HepG2 (cell line): Measurements from ENCODE around the gene NNAT. TPM values are rescaled to one million over a fixed set of nuclear protein-coding genes. Genes with fewer than 3 reads are reported as not detected.

Experiments used
- ATAC-seq: fragments of 200-7000 bp; cut with Tn5 transposase; 3 replicates; pipeline ENCODE4 v1.9.1; 2020; ENCODE audit warnings: mild to moderate bottlenecking, moderate library complexity
- BruUV-seq: library from RNA; stranded (reverse); fragments of 400-500 nt; replicated peaks from 2 replicates; lab custom pipeline; 2021; lab: Mats Ljungman, UMichigan
- CTCF ChIA-PET: fragments of 300-600 bp; formaldehyde crosslinking; extraction: SDS; loops from one replicate; lab custom pipeline; 2021; ENCODE audit warnings: low total read pairs, inconsistent platforms, low intra/inter-chr PET ratio; lab: Yijun Ruan, JAX
- POLR2A ChIA-PET: fragments of 350-600 bp; sonication (Branson Sonifier 250); formaldehyde crosslinking; loops from one replicate; lab custom pipeline; 2020; ENCODE audit warnings: antibody characterized with exemption, inconsistent platforms; lab: Yijun Ruan, JAX
- DNase-seq: peaks from one replicate; pipeline ENCODE4 v3.0.0-alpha.2; 2015; ENCODE audit warnings: low spot score
- FAIRE-seq: peaks from 3 replicates; lab custom pipeline; 2011; peaks lifted over from hg19 to GRCh38; lab: Jason Lieb, UNC
- H2AFZ ChIP-seq: one replicate; pipeline ENCODE4 v1.6.1; 2011; ENCODE audit warnings: low read length, inconsistent platforms
- H3K27ac ChIP-seq: fragments of 300-600 bp; 3 replicates; pipeline ENCODE4 v1.8.0; 2011; ENCODE audit warnings: mixed run types, mild to moderate bottlenecking, mixed read lengths, low read length, inconsistent platforms; ENCODE audit not compliant: insufficient read depth; ENCODE audit errors: extremely low read length
- H3K27me3 ChIP-seq, 2 experiments: fragments of 200-600 bp in 1 of 2; 2 replicates in 1 of 2; 3 replicates in 1 of 2; pipeline versions ENCODE4 v1.6.0 to v1.8.0; 2011; ENCODE audit warnings: low read length in 2 of 2, mild to moderate bottlenecking in 2 of 2, moderate library complexity in 2 of 2, inconsistent platforms in 1 of 2; ENCODE audit not compliant: insufficient read depth in 2 of 2, control insufficient read depth in 1 of 2
- H3K36me3 ChIP-seq, 2 experiments: fragments of 200-600 bp in 1 of 2; replicated peaks in 1 of 2; 2 replicates in 1 of 2; 3 replicates in 1 of 2; pipeline versions ENCODE4 v1.5.1 to v1.8.0; 2011; ENCODE audit warnings: low read length in 2 of 2, inconsistent platforms in 1 of 2; ENCODE audit not compliant: insufficient read depth in 2 of 2, control insufficient read depth in 1 of 2
- H3K4me1 ChIP-seq: 2 replicates; pipeline ENCODE4 v1.5.1; 2012; ENCODE audit warnings: low read length, inconsistent platforms; ENCODE audit not compliant: insufficient read depth
- H3K4me2 ChIP-seq: 2 replicates; pipeline ENCODE4 v1.6.0; 2011; ENCODE audit warnings: low read depth, low read length, inconsistent platforms
- H3K4me3 ChIP-seq, 3 experiments: fragments of 200-600 bp in 1 of 3; sonication (generic), shearing (Covaris generic) in 1 of 3; replicated peaks in 1 of 3; 2 replicates each; pipeline ENCODE4 v1.5.1; 2011 to 2016; ENCODE audit warnings: low read length in 3 of 3, inconsistent platforms in 2 of 3, low read depth in 2 of 3, mild to moderate bottlenecking in 2 of 3, control low read depth in 1 of 3, mixed read lengths in 1 of 3; ENCODE audit not compliant: insufficient read depth in 1 of 3
- H3K79me2 ChIP-seq: one replicate; pipeline ENCODE4 v1.6.1; 2011; ENCODE audit warnings: low read length, inconsistent platforms; ENCODE audit not compliant: insufficient read depth
- H3K9ac ChIP-seq: 2 replicates; pipeline ENCODE4 v1.6.0; 2011; ENCODE audit warnings: mild to moderate bottlenecking, low read depth, low read length, inconsistent platforms; ENCODE audit not compliant: insufficient read depth
- H3K9me3 ChIP-seq: 2 replicates; pipeline ENCODE4 v1.5.1; 2012; ENCODE audit warnings: mild to moderate bottlenecking, low read length
- H4K20me1 ChIP-seq: 2 replicates; pipeline ENCODE4 v1.6.0; 2011; ENCODE audit warnings: inconsistent platforms, mild to moderate bottlenecking, low read length, moderate library complexity; ENCODE audit not compliant: insufficient read depth
- CEBPG ChIP-seq: IDR thresholded peaks from 2 replicates; pipeline ENCODE4 v1.6.1; 2016
- FIP1L1 ChIP-seq: fragments of 200-400 bp; formaldehyde crosslinking; IDR thresholded peaks from 2 replicates; pipeline ENCODE4 v1.6.1; 2018; ENCODE audit warnings: low read depth, mild to moderate bottlenecking, low read length, moderate library complexity, borderline replicate concordance; ENCODE audit not compliant: insufficient read depth
- IKZF5 ChIP-seq: IDR thresholded peaks from 2 replicates; pipeline ENCODE4 v1.6.1; 2018; ENCODE audit warnings: missing genetic modification reagents, mild to moderate bottlenecking, missing compliant biosample characterization
- NFATC3 ChIP-seq: sonication (generic); formaldehyde crosslinking; IDR thresholded peaks from 2 replicates; pipeline ENCODE4 v1.5.1; 2020; ENCODE audit warnings: mild to moderate bottlenecking, missing genetic modification reagents
- NFE2L1 ChIP-seq: sonication (generic); formaldehyde crosslinking; IDR thresholded peaks from 2 replicates; pipeline ENCODE4 v1.4.0; 2020; ENCODE audit warnings: missing genetic modification reagents, mild to moderate bottlenecking, borderline replicate concordance
- RARG ChIP-seq: sonication (generic); formaldehyde crosslinking; IDR thresholded peaks from 2 replicates; pipeline ENCODE4 v1.4.0; 2020; ENCODE audit warnings: low read depth, mild to moderate bottlenecking, missing genetic modification reagents
- ZBTB37 ChIP-seq: sonication (generic); formaldehyde crosslinking; IDR thresholded peaks from 2 replicates; pipeline ENCODE4 v1.4.0; 2020; ENCODE audit warnings: mild to moderate bottlenecking, missing genetic modification reagents
- ZBTB49 ChIP-seq: sonication (generic); formaldehyde crosslinking; IDR thresholded peaks from 2 replicates; pipeline ENCODE4 v1.4.0; 2020; ENCODE audit warnings: missing genetic modification reagents, borderline replicate concordance
- ZNF296 ChIP-seq: sonication (generic); formaldehyde crosslinking; conservative IDR thresholded peaks from 2 replicates; pipeline ENCODE4 v1.5.0; 2020; ENCODE audit warnings: mild to moderate bottlenecking, missing genetic modification reagents
- ZNF350 ChIP-seq: sonication (generic); formaldehyde crosslinking; IDR thresholded peaks from 2 replicates; pipeline ENCODE4 v1.4.0; 2020; ENCODE audit warnings: mild to moderate bottlenecking, low read depth, missing genetic modification reagents, borderline replicate concordance
- ZNF552 ChIP-seq: sonication (generic); formaldehyde crosslinking; IDR thresholded peaks from 2 replicates; pipeline ENCODE4 v1.9.0; 2022; ENCODE audit warnings: missing genetic modification reagents, mild to moderate bottlenecking, borderline replicate concordance
- ZNF652 ChIP-seq: IDR thresholded peaks from 2 replicates; pipeline ENCODE4 v1.6.1; 2016; ENCODE audit warnings: low read depth, borderline replicate concordance
- ZNF709 ChIP-seq: sonication (generic); formaldehyde crosslinking; IDR thresholded peaks from 2 replicates; pipeline ENCODE4 v1.5.0; 2020; ENCODE audit warnings: mild to moderate bottlenecking, missing genetic modification reagents
- WGBS: methylation state at CpG from one replicate; pipeline ENCODE4 v1.1.6; 2017; ENCODE audit warnings: low lambda C conversion rate; 5-methylcytosine and 5-hydroxymethylcytosine counted together
- in situ Hi-C: cut with HindIII; loops from 2 replicates; pipeline ENCODE4 v1.10.0; 2017; ENCODE audit warnings: low pct_unique_long_range_greater_than_20kb; ENCODE audit not compliant: extremely low pct_ligation_motif_present
- intact Hi-C: fragments of 100-400 bp; cut with micrococcal nuclease; formaldehyde crosslinking; loops from one replicate; pipeline ENCODE4 v1.10.0; 2022; ENCODE audit not compliant: unreplicated experiment
- polyA plus RNA-seq, 8 experiments: library from polyadenylated mRNA; depleted of rRNA in 3 of 8; stranded (reverse) in 7 of 8; unstranded in 1 of 8; fragments of >200 nt; fragmentation: Illumina TruSeq in 4 of 8; extraction: Trizol in 4 of 8; gene quantifications; 2 replicates each; pipeline versions ENCODE4 v1.2.1 to v1.2.3, GENCODE V29; 2011 to 2016; ENCODE audit warnings: low read depth in 4 of 8, missing spikeins in 1 of 8, mixed read lengths in 1 of 8; ENCODE audit not compliant: insufficient read depth in 1 of 8
- total RNA-seq, 5 experiments: library from RNA; depleted of rRNA; stranded (reverse); fragments of >200 nt; fragmentation: Illumina TruSeq; extraction: Trizol; gene quantifications; 2 replicates each; pipeline ENCODE4 v1.2.3, GENCODE V29; 2016; ENCODE audit warnings: low read depth in 1 of 5

Gene NNAT
- total and polyA plus RNA-seq, 2 of the 13 experiments (the other 11 are each of a cell fraction or from before 2014, with no cell fraction given), result not detected

GRCh38 chr20:37533154-37533715 lies 12.2 kb downstream of the NNAT start:
- no TSS peak for BruUV-seq
- no peaks in the 10 kb centered on the region for H3K79me2 ChIP-seq
- no peak overlapping the region for H3K9ac ChIP-seq
- intact Hi-C loops, result loop anchor here (2.0 kb wide), 1 partner anchor 190 kb away; no protein-coding TSS in a partner anchor
- H3K9me3 ChIP-seq, result no peaks in the 10 kb centered on the region
- H3K27ac ChIP-seq, result no peak overlapping the region
- no peak overlapping the region for H2AFZ ChIP-seq
- H3K4me2 ChIP-seq, result no peak overlapping the region
- in situ Hi-C loops, result no loop called here
- no peak overlapping the region for H3K4me3 ChIP-seq
- ATAC-seq, result no peak
- WGBS, result 3% methylated on average over 2 of the region's 2 CpGs
- TF ChIP-seq ZNF552 (no peak), IKZF5 (no peak), ZBTB37 (no peak), NFE2L1 (CRISPR knock-in tag) (no peak), ZBTB49 (CRISPR knock-in tag) (no peak), CEBPG (CRISPR knock-in tag) (0 out of 2 replicates have a peak, but pooled peaks have one; percentile 19), ZNF350 (CRISPR knock-in tag) (no peak), RARG (CRISPR knock-in tag) (no peak), ZNF709 (no peak), ZNF652 (CRISPR knock-in tag) (peak; percentile 80), FIP1L1 (no peak), NFATC3 (CRISPR knock-in tag) (no peak), ZNF296 (CRISPR knock-in tag) (no peak)
- DNase-seq, result no peak
- ChIA-PET POLR2A (interaction anchor here (0.6 to 1.0 kb wide), 4 partner anchors 27 to 271 kb away, joined by 3 read pairs; no protein-coding TSS in a partner anchor), CTCF (interaction anchor here (1.1 to 4.8 kb wide), 6 partner anchors 124 to 341 kb away, joined by 3 to 58 read pairs (median 6); no protein-coding TSS in a partner anchor)
- H4K20me1 ChIP-seq, result no peaks in the 10 kb centered on the region
- peaks cover 67% of the 10 kb centered on the region for H3K4me1 ChIP-seq
- no peaks in the 10 kb centered on the region for H3K36me3 ChIP-seq
- no peak for FAIRE-seq
- H3K27me3 ChIP-seq, result no peaks in the 10 kb centered on the region; a peak in 1 of 5 replicates
